ENCODE data around the gene BEAN1. TPM values are rescaled to one million over a fixed set of nuclear protein-coding genes. Genes with fewer than 3 reads are reported as not detected.

The BEAN1 gene
- total RNA-seq, 1 donor from 2014 or later, result 6.7 TPM

DNA sequence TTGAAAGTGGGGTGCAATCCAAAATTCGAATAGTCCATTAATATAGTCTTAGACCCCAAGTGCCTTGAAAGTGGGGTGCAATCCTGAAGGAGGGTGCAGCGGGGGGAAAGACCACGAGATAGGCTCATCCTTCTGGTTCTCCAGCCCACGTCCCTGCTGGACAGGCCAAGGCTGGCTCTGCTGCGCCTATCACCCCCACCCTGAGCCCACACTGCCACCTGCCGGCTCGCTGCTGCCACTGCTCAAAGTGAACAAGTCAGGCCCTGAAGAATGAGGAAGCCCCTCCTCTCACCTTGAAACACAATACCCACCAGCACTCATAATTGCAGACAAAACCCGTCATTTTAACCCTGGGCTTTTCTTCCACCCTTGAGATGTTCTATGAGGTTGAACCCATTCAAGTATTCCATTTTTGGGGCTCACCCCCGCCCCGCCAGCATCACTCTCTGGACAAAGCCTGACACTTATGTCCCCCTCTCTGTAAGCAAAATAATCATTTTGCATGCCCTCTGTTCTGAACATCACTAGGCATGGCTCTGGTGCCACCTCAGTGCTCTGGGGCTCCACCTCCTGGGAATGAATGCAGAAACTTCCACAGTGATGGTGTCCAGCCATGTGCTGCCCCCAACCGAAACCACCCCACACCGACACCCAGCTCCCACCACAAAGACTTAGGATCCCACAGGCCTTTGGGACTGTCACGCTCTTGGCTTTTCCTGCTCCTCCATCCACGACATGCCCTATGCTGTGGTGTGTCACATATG is 56.8 kb downstream of the BEAN1 start:
- H3K27me3 ChIP-seq (ENCODE audit: control insufficient read depth, insufficient read depth, low read length), result no peaks in the 10 kb centered on the region
- H3K4me3 ChIP-seq (ENCODE audit: low read depth, low read length), result no peak overlapping the region
- no peaks in the 10 kb centered on the region for H3K36me3 ChIP-seq (ENCODE audit: control insufficient read depth, insufficient read depth, low read length)
- TF ChIP-seq, protein P1, sequence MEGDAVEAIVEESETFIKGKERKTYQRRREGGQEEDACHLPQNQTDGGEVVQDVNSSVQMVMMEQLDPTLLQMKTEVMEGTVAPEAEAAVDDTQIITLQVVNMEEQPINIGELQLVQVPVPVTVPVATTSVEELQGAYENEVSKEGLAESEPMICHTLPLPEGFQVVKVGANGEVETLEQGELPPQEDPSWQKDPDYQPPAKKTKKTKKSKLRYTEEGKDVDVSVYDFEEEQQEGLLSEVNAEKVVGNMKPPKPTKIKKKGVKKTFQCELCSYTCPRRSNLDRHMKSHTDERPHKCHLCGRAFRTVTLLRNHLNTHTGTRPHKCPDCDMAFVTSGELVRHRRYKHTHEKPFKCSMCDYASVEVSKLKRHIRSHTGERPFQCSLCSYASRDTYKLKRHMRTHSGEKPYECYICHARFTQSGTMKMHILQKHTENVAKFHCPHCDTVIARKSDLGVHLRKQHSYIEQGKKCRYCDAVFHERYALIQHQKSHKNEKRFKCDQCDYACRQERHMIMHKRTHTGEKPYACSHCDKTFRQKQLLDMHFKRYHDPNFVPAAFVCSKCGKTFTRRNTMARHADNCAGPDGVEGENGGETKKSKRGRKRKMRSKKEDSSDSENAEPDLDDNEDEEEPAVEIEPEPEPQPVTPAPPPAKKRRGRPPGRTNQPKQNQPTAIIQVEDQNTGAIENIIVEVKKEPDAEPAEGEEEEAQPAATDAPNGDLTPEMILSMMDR (IDR thresholded peaks at IDR 0.05; ENCODE audit: insufficient read depth, low read length, poor library complexity, severe bottlenecking), result peak; percentile 98
- DNase-seq (ENCODE audit: low read depth), result no peak

GRCh38 chr16:66484453-66485213 is 57.5 kb downstream of the BEAN1 start:
- no peak for DNase-seq (ENCODE audit: low read depth)
- TF ChIP-seq, protein P1 (IDR thresholded peaks at IDR 0.05; ENCODE audit: insufficient read depth, low read length, poor library complexity, severe bottlenecking), result no peak

GRCh38 chr16:66485376-66485775 is 58.3 kb downstream of the BEAN1 start:
- no peak for DNase-seq (ENCODE audit: low read depth)

More at GRCh38 chr16:66484453-66485213, 57.5 kb downstream of the BEAN1 start:
- H3K4me3 ChIP-seq (ENCODE audit: low read depth, low read length), result no peak overlapping the region
- no peaks in the 10 kb centered on the region for H3K27me3 ChIP-seq (ENCODE audit: control insufficient read depth, insufficient read depth, low read length)
- no peaks in the 10 kb centered on the region for H3K36me3 ChIP-seq (ENCODE audit: control insufficient read depth, insufficient read depth, low read length)

DNA sequence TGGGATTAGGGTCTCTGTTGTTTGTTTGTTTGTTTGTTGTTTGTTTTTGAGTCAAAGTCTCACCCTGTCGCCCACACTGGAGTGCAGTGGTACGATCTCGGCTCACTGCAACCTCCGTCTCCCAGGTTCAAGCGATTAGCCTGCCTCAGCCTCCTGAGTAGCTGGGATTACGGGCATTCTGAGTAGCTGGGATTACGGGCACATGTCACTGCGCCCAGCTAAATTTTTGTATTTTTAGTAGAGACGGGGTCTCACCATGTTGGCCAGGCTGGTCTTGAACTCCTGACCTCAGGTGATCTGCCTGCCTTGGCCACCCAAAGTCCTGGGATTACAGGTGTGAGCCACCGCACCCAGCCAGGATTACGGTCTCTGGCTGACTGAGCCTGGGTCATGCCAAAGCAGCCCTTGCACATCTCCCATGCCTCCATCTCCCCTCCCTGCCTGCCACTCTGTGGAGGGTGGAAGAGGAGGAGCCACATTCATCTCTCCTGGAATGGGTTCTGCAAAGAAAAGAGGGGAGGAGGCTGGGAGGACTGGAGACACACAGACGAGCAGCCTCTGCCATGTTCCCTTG is 59.2 kb downstream of the BEAN1 start:
- Histone ChIP-seq H3K36me3 (ENCODE audit: control insufficient read depth, insufficient read depth, low read length) (no peaks in the 10 kb centered on the region), H3K27me3 (ENCODE audit: control insufficient read depth, insufficient read depth, low read length) (no peaks in the 10 kb centered on the region), H3K4me3 (ENCODE audit: low read depth, low read length) (no peak overlapping the region)
- DNase-seq (ENCODE audit: low read depth), result no peak
- TF ChIP-seq, protein P1 (IDR thresholded peaks at IDR 0.05; ENCODE audit: insufficient read depth, low read length, poor library complexity, severe bottlenecking), result no peak

More at GRCh38 chr16:66485376-66485775, 58.3 kb downstream of the BEAN1 start:
- Histone ChIP-seq H3K27me3 (ENCODE audit: control insufficient read depth, insufficient read depth, low read length) (no peaks in the 10 kb centered on the region), H3K4me3 (ENCODE audit: low read depth, low read length) (no peak overlapping the region), H3K36me3 (ENCODE audit: control insufficient read depth, insufficient read depth, low read length) (no peaks in the 10 kb centered on the region)
- TF ChIP-seq, protein P1 (IDR thresholded peaks at IDR 0.05; ENCODE audit: insufficient read depth, low read length, poor library complexity, severe bottlenecking), result no peak

GRCh38 chr16:66486773-66487579 is 59.9 kb downstream of the BEAN1 start:
- DNase-seq (ENCODE audit: low read depth), result peak; percentile 49
- TF ChIP-seq, protein P1 (IDR thresholded peaks at IDR 0.05; ENCODE audit: insufficient read depth, low read length, poor library complexity, severe bottlenecking), result no peak
- no peak overlapping the region for H3K4me3 ChIP-seq (ENCODE audit: low read depth, low read length)

More at GRCh38 chr16:66486773-66487579, 59.9 kb downstream of the BEAN1 start:
- no peaks in the 10 kb centered on the region for H3K27me3 ChIP-seq (ENCODE audit: control insufficient read depth, insufficient read depth, low read length)
- no peaks in the 10 kb centered on the region for H3K36me3 ChIP-seq (ENCODE audit: control insufficient read depth, insufficient read depth, low read length)
